Tibial nerve (tissue), 4 donors: ENCODE data around the gene DIP2B. TPM values are rescaled to one million over a fixed set of nuclear protein-coding genes. Genes with fewer than 3 reads are reported as not detected.

ENCODE experiments used
- DNase-seq, 2 donors: peaks; one replicate each; pipeline ENCODE4 v3.0.0-alpha.2; 2019; ENCODE audit warnings: low spot score in 2 of 2
- H3K27ac ChIP-seq, 4 donors: fragments of 200-600 bp; sonication (generic) in 3 of 4; one replicate each; pipeline ENCODE4 v1.5.1; 2017 to 2019; ENCODE audit warnings: mild to moderate bottlenecking in 1 of 4
- H3K27me3 ChIP-seq, 2 donors: fragments of 200-600 bp; sonication (generic) in 1 of 2; one replicate each; pipeline versions ENCODE4 v1.5.1 to v1.6.0; 2017 to 2019
- H3K36me3 ChIP-seq, 3 donors: fragments of 200-600 bp; sonication (generic); one replicate each; pipeline ENCODE4 v1.5.1; 2018 to 2019
- H3K4me1 ChIP-seq, 4 donors: fragments of 200-600 bp; sonication (generic) in 3 of 4; one replicate each; pipeline ENCODE4 v1.5.1; 2017 to 2019
- H3K4me3 ChIP-seq, 4 donors: fragments of 200-600 bp; sonication (generic) in 3 of 4; one replicate each; pipeline ENCODE4 v1.5.1; 2017 to 2019; ENCODE audit warnings: mild to moderate bottlenecking in 1 of 4, moderate library complexity in 1 of 4
- H3K9me3 ChIP-seq, 4 donors: fragments of 200-600 bp; sonication (generic) in 3 of 4; one replicate each; pipeline ENCODE4 v1.5.1; 2017 to 2019
- CTCF ChIP-seq, 5 experiments: fragments of 200-600 bp in 3 of 5; fragments of 450-650 bp in 2 of 5; sonication (generic) in 3 of 5; IDR thresholded peaks; one replicate each; pipeline ENCODE4 v1.5.1; 2016 to 2019; ENCODE audit warnings: antibody characterized with exemption in 5 of 5, mild to moderate bottlenecking in 3 of 5, moderate library complexity in 2 of 5
- EP300 ChIP-seq, 2 donors: sonication (generic); formaldehyde crosslinking; IDR thresholded peaks; one replicate each; pipeline ENCODE4 v1.6.1; 2017; ENCODE audit warnings: antibody characterized with exemption in 2 of 2, mild to moderate bottlenecking in 1 of 2
- POLR2A ChIP-seq, 2 donors: fragments of 450-650 bp; IDR thresholded peaks; one replicate each; pipeline ENCODE4 v1.6.1; 2017; ENCODE audit warnings: antibody characterized with exemption in 2 of 2, mild to moderate bottlenecking in 2 of 2, moderate library complexity in 2 of 2
- WGBS, 2 donors: methylation state at CpG; one replicate each; pipeline ENCODE4 v1.1.5; 2018; 5-methylcytosine and 5-hydroxymethylcytosine counted together
- total RNA-seq, 4 donors: library from RNA; depleted of rRNA; stranded (reverse); fragments of >200 nt; gene quantifications; one replicate each; pipeline ENCODE4 v1.1.0, GENCODE V29; 2016

Gene DIP2B
- total RNA-seq, 4 donors from 2014 or later = 38.6 to 59.0 (median 44.8) TPM

- Histone ChIP-seq H3K4me3 (no peak overlapping the region), H3K27me3 (no peaks in the 10 kb centered on the region), H3K27ac (no peak overlapping the region), H3K4me1 (peaks cover 0 to 1% (median 0%) of the 10 kb centered on the region in 4 donors), H3K36me3 (peaks cover 0 to 78% (median under 1%) of the 10 kb centered on the region in 3 donors), H3K9me3 (no peaks in the 10 kb centered on the region)
- DNase-seq = no peak
- WGBS, 2 donors = 89 to 96% methylated on average over 1 of the region's 1 CpG
- TF ChIP-seq EP300 (IDR thresholded peaks at IDR 0.05) (no peak), POLR2A (IDR thresholded peaks at IDR 0.05) (no peak), CTCF (IDR thresholded peaks at IDR 0.05) (no peak)
These were observed 180.9 kb downstream of the DIP2B start for GRCh38 chr12:50685641-50686040.

- no peaks in the 10 kb centered on the region for H3K27me3 ChIP-seq
- WGBS, 2 donors = 90 to 91% methylated on average over 4 of the region's 4 CpGs
- peaks cover 0 to 9% (median 2%) of the 10 kb centered on the region in 4 donors for H3K4me1 ChIP-seq
- DNase-seq = no peak
- no peaks in the 10 kb centered on the region for H3K9me3 ChIP-seq
- TF ChIP-seq POLR2A (IDR thresholded peaks at IDR 0.05) (no peak), EP300 (IDR thresholded peaks at IDR 0.05) (no peak), CTCF (IDR thresholded peaks at IDR 0.05) (no peak)
- no peak overlapping the region for H3K4me3 ChIP-seq
- H3K36me3 ChIP-seq = peaks cover 0 to 71% (median 0%) of the 10 kb centered on the region in 3 donors
- H3K27ac ChIP-seq = no peak overlapping the region
These were observed 181.6 kb downstream of the DIP2B start for GRCh38 chr12:50686406-50686805.

- H3K27ac ChIP-seq = no peak overlapping the region
- no peaks in the 10 kb centered on the region for H3K27me3 ChIP-seq
- no peaks in the 10 kb centered on the region for H3K9me3 ChIP-seq
- peaks cover 0 to 71% (median 0%) of the 10 kb centered on the region in 3 donors for H3K36me3 ChIP-seq
- no peak for TF ChIP-seq CTCF (IDR thresholded peaks at IDR 0.05)
- no peak for TF ChIP-seq POLR2A (IDR thresholded peaks at IDR 0.05)
- no peak for TF ChIP-seq EP300 (IDR thresholded peaks at IDR 0.05)
- WGBS, 2 donors = 92 to 93% methylated on average over 2 of the region's 2 CpGs
- H3K4me3 ChIP-seq = no peak overlapping the region
- H3K4me1 ChIP-seq = peaks cover 0 to 15% (median 5%) of the 10 kb centered on the region in 4 donors
- DNase-seq = no peak
These were observed 182.2 kb downstream of the DIP2B start for GRCh38 chr12:50686976-50687375.

GRCh38 chr12:50689437-50689836 lies 184.7 kb downstream of the DIP2B start:
- no peaks in the 10 kb centered on the region for H3K9me3 ChIP-seq
- no peaks in the 10 kb centered on the region for H3K27me3 ChIP-seq
- H3K4me3 ChIP-seq = no peak overlapping the region
- 84 to 96% methylated on average over 1 of the region's 1 CpG for WGBS, 2 donors
- no peak for DNase-seq
- H3K36me3 ChIP-seq = peaks cover 0 to 60% (median 0%) of the 10 kb centered on the region in 3 donors
- peaks cover 0 to 23% (median 7%) of the 10 kb centered on the region in 4 donors for H3K4me1 ChIP-seq
- H3K27ac ChIP-seq = peak overlapping the region in 2 of 4 donors; percentile 85 to 89
- TF ChIP-seq POLR2A (IDR thresholded peaks at IDR 0.05) (no peak), CTCF (IDR thresholded peaks at IDR 0.05) (no peak), EP300 (IDR thresholded peaks at IDR 0.05) (no peak)

- Histone ChIP-seq H3K27ac (peak overlapping the region; percentile 61 to 89 (median 77)), H3K4me1 (peaks cover 0 to 23% (median 7%) of the 10 kb centered on the region in 4 donors), H3K27me3 (no peaks in the 10 kb centered on the region), H3K4me3 (no peak overlapping the region), H3K9me3 (no peaks in the 10 kb centered on the region), H3K36me3 (peaks cover 0 to 66% (median under 1%) of the 10 kb centered on the region in 3 donors)
- peak; percentile 23 to 33 for DNase-seq
- WGBS, 2 donors = 13 to 17% methylated on average over 3 of the region's 3 CpGs
- peak; percentile 77 to 80 for TF ChIP-seq EP300 (IDR thresholded peaks at IDR 0.05)
- no peak for TF ChIP-seq CTCF (IDR thresholded peaks at IDR 0.05)
These were observed 186.1 kb downstream of the DIP2B start for GRCh38 chr12:50690925-50691324.
